ENCODE measurements around the gene C10orf143.

The C10orf143 gene

GRCh38 chr10:130128062-130128781 is 17.6 kb upstream of the C10orf143 start:
- peak; percentile 69 for TF ChIP-seq GATA3 (IDR thresholded peaks at IDR 0.05; ENCODE audit: low read depth, low read length)
- TF ChIP-seq GATA2 (IDR thresholded peaks at IDR 0.05; ENCODE audit: low read depth, low read length), result no peak

DNA sequence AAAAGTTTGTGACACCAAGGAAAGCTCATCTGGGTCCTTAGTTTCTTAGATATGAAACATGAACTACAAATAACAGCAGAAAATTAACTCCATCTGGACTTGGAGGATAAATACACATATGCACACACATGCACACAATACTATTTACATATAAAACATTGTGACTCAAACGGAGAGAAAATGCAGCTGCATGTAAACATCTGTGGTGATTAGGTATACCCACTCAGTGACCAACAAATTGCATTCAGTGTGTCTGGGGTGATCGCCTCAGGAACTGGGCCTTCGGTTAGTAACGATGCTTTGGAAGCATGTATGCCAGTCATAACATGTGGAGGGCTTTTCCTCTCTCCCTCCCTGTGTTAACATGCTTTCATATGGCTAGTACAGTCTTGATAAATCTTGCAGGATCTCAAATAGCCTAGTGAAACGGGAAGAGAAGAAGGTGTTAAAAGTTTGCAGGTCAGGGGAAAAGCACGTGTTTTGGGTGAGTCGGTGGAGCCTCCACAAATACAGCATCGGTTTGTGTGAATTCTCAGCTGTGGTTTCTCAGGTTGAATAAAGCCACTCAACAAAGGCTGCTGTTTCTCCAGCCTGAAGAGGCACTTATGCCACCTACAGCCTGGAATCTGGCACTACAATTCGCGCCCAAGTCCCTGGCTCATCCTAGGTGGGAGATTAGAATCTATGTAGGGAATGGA is 16.9 kb upstream of the C10orf143 start:
- no peak for TF ChIP-seq GATA3 (IDR thresholded peaks at IDR 0.05; ENCODE audit: low read depth, low read length)
- TF ChIP-seq GATA2 (IDR thresholded peaks at IDR 0.05; ENCODE audit: low read depth, low read length), result peak; percentile 92

- TF ChIP-seq GATA2 (IDR thresholded peaks at IDR 0.05; ENCODE audit: low read depth, low read length), result no peak
- no peak for TF ChIP-seq GATA3 (IDR thresholded peaks at IDR 0.05; ENCODE audit: low read depth, low read length)
Measured at GRCh38 chr10:130121486-130122079, 11.0 kb upstream of the C10orf143 start.

GRCh38 chr10:130117535-130117934 is 6.9 kb upstream of the C10orf143 start:
- TF ChIP-seq GATA2 (IDR thresholded peaks at IDR 0.05; ENCODE audit: low read depth, low read length), result 0 out of 2 replicates have a peak, but pooled peaks have one; percentile 25

DNA sequence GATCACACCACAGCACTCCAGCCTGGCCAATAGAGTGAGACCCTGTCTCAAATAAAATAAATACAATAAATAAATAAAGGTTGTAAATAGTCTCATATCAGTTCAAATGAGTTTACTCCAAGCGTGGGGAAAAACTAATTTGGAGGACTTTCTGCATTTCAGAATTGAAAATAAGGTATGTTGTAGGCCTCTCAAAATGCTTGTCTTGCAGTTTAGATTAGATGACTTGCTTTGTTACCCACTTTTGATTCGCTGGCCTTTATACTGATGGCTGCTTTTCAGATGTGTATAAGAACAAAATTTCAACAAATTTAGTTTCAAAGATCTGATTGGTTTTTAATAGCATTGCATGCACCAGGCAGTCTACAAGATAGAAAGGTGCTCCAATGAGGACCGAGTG is 2.2 kb upstream of the C10orf143 start:
- no peak for TF ChIP-seq GATA2 (IDR thresholded peaks at IDR 0.05; ENCODE audit: low read depth, low read length)
- no peak for TF ChIP-seq GATA3 (IDR thresholded peaks at IDR 0.05; ENCODE audit: low read depth, low read length)

GRCh38 chr10:130111852-130112180 is 1.2 kb upstream of the C10orf143 start:
- no peak for TF ChIP-seq GATA3 (IDR thresholded peaks at IDR 0.05; ENCODE audit: low read depth, low read length)
- TF ChIP-seq GATA2 (IDR thresholded peaks at IDR 0.05; ENCODE audit: low read depth, low read length), result no peak

- TF ChIP-seq GATA2 (IDR thresholded peaks at IDR 0.05; ENCODE audit: low read depth, low read length) (no peak), GATA3 (IDR thresholded peaks at IDR 0.05; ENCODE audit: low read depth, low read length) (no peak)
Measured at GRCh38 chr10:130111113-130111851, 652 bp upstream of the C10orf143 start.

- TF ChIP-seq GATA2 (IDR thresholded peaks at IDR 0.05; ENCODE audit: low read depth, low read length), result no peak
- no peak for TF ChIP-seq GATA3 (IDR thresholded peaks at IDR 0.05; ENCODE audit: low read depth, low read length)
Measured at GRCh38 chr10:130109796-130110245, 809 bp downstream of the C10orf143 start.

DNA sequence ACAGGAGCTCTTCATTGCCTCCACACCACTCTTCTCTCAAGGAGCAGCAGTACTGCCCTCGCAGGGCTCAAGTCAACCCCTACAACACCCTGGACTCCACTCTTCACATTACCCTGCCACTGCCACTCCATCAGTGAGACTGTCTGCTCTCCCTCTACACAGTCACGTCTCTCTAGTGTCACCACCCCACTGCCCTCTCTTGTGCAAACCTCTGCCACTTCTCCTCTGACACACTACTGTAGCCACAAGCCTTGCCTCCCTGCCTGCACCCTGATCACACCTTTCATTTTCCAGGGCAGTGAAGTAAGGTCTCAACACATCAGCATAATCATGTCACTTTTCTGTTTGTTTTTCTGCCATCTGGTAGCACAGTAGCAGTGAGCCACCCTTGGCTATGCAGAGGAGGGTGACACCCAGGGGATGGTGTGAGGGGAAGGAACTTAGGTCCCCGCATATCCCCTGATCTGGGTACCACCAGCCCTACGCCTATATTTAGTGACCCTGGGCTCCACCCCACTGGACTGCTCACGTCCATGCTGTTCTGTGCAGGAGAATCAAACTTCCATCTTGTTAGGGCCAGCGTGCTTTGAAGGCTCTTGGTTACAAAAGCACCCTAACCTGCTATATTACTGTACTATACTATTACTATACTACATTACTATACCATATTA is 1.6 kb downstream of the C10orf143 start:
- TF ChIP-seq GATA2 (IDR thresholded peaks at IDR 0.05; ENCODE audit: low read depth, low read length), result no peak

- TF ChIP-seq GATA2 (IDR thresholded peaks at IDR 0.05; ENCODE audit: low read depth, low read length), result no peak
- TF ChIP-seq GATA3 (IDR thresholded peaks at IDR 0.05; ENCODE audit: low read depth, low read length), result no peak
Measured at GRCh38 chr10:130105724-130106123, 4.9 kb downstream of the C10orf143 start.

- TF ChIP-seq GATA2 (IDR thresholded peaks at IDR 0.05; ENCODE audit: low read depth, low read length) (no peak), GATA3 (IDR thresholded peaks at IDR 0.05; ENCODE audit: low read depth, low read length) (no peak)
Measured at GRCh38 chr10:130099344-130099743, 11.3 kb downstream of the C10orf143 start.

DNA sequence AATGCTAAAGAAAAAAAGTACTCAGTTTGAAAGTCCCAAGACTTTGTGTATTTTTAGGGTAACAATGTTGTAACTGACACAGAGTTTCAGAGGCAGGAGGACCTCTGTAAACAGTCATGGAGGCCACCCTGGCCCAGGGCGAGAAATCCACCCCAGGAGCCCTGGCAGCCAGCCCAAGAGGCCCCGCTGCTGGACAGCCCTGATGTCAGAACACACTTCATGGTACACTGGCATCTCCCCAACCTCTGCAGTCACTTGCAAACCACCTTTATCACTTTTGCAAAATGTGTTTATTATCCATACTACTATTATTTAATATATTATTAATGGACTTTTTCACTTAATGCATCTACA is 30.2 kb downstream of the C10orf143 start:
- no peak for TF ChIP-seq GATA3 (IDR thresholded peaks at IDR 0.05; ENCODE audit: low read depth, low read length)
- no peak for TF ChIP-seq GATA2 (IDR thresholded peaks at IDR 0.05; ENCODE audit: low read depth, low read length)

GRCh38 chr10:130079614-130080460 is 30.8 kb downstream of the C10orf143 start:
- TF ChIP-seq GATA3 (IDR thresholded peaks at IDR 0.05; ENCODE audit: low read depth, low read length), result no peak
- TF ChIP-seq GATA2 (IDR thresholded peaks at IDR 0.05; ENCODE audit: low read depth, low read length), result no peak
